GM08714 (cell line): ENCODE measurements around the gene SKIDA1.

Source experiments
- H3K4me3 ChIP-seq: fragments of 200-500 bp; sonication (Bioruptor generic); 2 replicates; pipeline ENCODE4 v1.5.1; 2014; ENCODE audit warnings: mild to moderate bottlenecking, low read length, inconsistent platforms
- ZNF274 ChIP-seq: IDR thresholded peaks from 2 replicates; pipeline ENCODE4 v1.6.1; 2012; ENCODE audit warnings: mild to moderate bottlenecking, low read depth, low read length

The SKIDA1 gene

DNA sequence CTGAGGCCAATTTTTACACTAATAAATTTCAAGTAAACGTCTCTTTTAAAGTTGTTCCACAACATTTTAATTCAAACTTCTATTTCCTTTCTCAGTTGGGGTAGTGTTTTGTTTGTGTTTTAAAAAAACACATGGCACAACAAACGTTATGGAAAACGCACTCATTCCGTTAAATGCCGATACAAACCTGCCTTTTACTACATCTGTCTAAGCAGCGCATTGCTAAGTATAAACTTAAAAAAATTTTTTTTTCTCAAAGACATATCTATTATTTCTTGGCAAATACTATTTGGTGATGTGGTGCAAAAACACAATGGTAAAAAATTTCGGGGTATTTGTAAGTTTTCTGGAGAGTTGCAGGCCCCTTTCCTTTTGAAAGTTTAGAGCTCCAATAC is 1.4 kb downstream of the SKIDA1 start:
- TF ChIP-seq ZNF274, result no peak
- H3K4me3 ChIP-seq, result no peak overlapping the region

DNA sequence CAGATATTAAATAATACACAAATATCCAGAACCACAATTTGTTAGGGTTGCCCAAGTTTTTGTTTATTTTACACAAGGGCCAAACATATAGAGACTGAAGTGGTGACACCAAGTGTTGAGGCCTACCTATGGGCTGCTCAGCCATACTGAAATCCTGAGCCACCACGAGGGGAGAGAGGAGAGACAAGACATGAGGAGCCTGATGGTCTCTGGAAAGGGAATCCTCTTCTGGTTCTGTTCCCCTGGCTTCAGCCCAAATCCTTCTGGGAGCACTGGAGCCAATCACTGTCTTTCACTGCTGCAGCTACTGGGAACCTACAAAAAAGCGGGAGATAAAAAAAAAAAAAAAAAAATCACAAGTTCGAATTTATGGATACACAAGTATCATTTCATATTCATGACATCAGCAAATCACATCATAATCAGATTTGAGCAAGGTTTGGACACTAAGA is 1.9 kb downstream of the SKIDA1 start:
- H3K4me3 ChIP-seq, result no peak overlapping the region
- no peak for TF ChIP-seq ZNF274

DNA sequence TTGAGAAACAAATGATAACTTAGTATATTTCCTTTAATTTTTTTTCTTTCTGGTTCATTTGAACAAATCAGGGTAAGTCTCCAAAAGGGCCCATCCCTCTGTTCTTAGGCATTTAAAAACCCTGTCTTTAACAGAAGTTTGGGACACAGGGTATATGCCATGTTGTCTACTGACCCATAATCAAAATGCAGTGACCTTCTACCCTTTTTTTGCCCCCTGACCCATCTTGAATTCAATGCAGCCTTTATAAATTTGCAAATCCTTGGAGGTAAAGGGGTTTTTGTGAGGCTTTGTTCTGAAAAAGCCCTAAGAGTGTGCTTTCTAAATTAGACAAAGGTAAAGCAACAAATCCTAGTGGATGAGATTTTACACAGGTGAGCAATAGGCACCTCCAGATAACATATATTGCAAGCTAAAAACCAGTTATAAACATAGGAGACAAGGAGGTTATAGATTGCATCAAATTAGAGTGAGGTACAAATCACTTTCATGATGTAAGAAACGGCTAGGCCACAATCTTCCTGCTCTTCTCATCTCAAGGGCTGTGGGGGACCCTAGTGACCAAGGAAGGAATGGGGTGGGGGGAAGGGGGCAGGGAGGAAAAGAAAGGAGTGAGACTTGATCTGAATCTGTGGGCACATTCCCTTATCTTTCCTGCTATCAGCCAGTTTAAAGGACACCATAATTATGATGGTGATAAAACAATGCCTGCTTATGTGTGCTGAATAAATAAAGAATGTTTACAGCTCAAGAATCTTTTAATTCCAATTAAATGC is 2.7 kb downstream of the SKIDA1 start:
- no peak for TF ChIP-seq ZNF274
- H3K4me3 ChIP-seq, result no peak overlapping the region

DNA sequence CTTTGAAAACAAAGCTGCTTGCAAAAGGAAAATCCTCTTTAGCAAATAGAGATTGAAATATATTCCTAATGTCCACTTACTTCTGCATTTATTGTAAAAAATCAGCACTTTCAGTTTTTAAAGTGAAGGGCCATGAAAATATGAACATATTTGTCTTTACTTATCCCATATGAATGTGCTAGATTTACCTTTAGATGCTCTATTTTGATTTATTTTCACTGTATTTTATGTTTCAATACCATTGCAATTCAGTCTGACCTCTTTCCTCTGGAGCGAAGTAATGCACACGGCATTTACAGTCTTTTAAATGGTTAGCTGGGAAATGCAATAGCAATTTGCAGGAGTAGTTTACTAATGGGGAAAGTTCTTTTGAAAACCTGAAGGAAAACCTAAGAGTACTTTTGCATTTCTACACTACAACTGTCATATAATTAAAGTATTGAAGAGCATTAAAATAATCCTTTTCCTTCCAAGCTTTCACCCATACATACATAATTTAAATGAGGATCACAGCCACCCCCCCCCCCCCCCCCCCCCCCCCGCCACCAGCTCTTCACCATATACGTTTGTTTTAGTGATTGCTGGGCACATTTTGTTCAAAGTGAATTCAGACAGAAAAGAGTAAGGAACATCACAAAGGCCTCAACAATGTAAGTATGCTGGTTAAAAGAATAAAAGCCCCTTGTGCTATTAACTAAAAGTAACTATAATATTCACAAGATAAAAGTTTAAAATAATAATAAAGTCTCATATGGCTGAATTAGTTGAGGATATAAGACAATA is 3.5 kb downstream of the SKIDA1 start:
- H3K4me3 ChIP-seq, result no peak overlapping the region

DNA sequence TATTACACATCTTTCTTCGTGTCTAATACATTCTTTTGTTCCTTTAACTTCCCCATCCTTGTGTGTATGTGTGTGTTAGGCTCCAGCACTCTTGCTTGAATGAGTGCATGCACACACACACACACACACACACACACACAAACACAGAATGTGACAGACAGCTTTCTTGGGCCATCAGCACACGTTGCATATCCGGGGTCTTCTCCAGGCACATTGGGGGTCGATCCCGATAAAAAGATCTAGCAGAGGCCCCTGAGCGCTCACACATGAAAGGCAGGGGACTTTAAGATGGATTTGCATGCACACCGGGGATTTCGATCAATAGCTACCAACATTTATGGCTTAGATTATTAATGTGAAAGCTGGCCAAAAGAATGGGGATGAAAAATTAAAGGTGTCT is 4.5 kb downstream of the SKIDA1 start:
- no peak overlapping the region for H3K4me3 ChIP-seq
- TF ChIP-seq ZNF274, result no peak

More for the DNA sequence above, 3.5 kb downstream of the SKIDA1 start:
- no peak for TF ChIP-seq ZNF274

DNA sequence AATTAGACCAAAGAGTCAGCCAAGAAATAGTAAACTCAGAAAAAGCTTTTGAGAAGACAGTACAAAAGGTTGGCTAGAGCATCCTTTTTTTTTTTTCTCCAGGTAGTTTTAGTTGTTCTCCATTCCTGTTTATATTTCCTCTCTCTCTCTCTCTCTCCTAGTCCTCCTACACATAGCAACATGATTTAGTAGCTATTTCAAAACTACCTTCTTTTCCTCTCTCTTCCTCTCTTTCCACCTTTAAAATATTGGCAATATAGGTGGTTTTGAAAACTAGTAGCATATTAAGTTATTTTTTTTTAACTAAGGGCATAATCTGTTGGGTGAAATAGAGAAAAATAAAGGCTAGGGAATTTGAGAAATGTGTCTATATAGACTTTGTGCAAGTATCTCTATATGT is 5.0 kb downstream of the SKIDA1 start:
- TF ChIP-seq ZNF274, result no peak

DNA sequence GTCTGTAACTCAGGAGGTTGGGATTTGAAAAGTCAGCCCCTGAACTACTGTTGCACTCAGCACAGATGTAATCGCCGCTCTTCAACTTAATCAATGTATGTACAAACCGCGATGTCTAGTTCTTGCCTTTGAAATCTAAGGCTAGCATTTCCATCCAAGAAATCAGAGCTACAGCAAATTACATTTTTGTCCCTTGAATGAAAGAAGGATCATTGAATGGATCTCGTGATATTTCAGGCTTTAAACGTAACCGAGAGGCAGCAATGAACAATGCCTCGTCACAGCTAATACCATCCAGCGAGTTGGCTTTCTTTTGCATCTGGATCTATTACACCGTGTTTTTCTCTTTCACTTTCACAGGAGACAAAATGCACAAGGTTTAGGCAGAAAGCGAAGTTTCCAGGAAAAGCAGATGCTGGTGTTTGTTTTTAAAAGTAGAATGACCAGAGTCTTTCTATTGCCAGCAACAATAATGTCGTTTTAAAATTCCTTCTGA is 5.5 kb downstream of the SKIDA1 start:
- TF ChIP-seq ZNF274, result no peak
- H3K4me3 ChIP-seq, result peak overlapping the region; percentile 59

More for the DNA sequence above, 5.0 kb downstream of the SKIDA1 start:
- H3K4me3 ChIP-seq, result no peak overlapping the region; the same call in 1 of the 2 replicates

DNA sequence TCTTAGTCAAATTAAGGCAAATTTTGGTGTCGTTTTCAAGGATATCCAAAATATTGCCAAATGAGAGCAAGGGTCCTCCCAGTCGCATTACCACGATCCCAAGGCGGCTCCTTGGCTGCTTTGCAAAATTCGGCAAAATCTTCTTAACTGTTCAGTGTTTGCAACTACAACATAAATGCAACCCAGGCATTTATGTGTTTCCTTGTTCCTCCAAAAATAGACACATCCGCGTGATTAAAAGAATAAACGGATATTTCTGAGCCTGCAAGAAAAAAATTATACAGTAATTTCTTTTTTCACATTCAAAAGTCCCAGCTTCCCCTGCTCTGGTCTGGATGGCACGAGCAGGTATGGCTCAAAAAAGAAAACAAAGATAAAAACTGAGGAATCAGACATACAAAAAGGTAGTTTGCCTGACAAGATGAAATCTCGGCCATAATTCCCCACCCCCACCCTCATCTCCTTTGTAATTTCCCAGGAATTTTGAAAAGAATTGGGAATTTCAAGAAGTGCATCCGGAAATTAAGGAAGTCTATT is 6.0 kb downstream of the SKIDA1 start:
- peak overlapping the region; percentile 59 for H3K4me3 ChIP-seq
- no peak for TF ChIP-seq ZNF274

DNA sequence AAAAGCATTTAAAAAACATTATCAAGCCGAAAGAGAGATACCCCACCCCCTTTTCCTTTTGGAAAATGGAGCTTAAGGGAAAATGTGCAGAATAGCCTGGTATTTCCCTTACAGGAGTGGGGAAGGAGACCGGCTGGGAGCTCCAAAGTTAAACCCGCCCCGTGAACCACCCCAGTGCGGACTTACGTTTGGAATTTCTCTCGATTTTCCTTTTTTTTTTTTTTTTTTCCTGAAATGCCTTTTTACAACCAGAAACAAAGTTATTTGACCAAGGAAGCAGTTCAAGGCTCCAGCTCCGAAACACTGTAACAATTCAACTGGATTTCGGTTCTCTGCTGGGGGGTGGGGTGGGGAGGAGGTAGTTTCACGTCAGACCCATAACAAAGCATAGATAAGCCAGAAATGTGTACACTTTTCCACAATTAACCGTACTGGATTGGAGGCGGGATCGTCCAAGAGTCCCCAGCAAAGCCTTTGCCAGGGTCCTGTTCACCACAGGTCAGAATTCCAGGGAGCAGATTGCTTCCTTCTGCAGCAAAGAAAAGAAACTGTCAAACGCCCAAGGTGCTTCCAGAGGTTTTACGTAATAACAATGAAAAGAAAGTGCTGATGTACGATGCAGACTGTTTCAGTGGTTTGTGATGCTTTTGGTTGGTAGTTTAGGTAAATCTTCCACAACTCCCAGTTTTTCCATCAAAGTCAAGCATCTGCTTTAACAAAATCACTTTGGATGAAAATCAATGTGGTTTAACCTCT is 6.7 kb downstream of the SKIDA1 start:
- H3K4me3 ChIP-seq, result peak overlapping the region; percentile 59
- TF ChIP-seq ZNF274, result no peak

DNA sequence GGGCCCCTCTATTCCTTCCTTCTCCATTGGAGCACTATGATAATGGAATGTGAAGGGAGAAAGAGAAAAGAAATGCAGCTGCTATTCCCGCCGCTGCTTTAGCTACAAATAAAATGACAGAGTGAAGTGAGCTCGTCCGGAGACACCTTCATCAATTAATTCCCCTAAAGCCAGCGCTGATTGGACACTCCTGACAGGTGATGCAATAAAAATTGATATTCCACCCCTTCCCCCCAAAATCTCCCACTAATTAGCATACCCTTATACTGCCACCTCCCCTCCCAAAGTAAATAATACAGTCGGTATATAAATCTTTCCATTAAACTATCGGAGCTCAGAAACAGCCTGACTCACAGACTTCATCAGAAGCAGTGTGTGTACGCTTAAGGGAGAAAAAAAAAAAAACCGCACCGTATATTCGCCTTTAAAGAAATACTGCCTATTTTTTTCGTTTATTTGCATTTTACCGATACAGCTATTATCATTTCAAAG is 7.3 kb downstream of the SKIDA1 start:
- TF ChIP-seq ZNF274, result no peak

DNA sequence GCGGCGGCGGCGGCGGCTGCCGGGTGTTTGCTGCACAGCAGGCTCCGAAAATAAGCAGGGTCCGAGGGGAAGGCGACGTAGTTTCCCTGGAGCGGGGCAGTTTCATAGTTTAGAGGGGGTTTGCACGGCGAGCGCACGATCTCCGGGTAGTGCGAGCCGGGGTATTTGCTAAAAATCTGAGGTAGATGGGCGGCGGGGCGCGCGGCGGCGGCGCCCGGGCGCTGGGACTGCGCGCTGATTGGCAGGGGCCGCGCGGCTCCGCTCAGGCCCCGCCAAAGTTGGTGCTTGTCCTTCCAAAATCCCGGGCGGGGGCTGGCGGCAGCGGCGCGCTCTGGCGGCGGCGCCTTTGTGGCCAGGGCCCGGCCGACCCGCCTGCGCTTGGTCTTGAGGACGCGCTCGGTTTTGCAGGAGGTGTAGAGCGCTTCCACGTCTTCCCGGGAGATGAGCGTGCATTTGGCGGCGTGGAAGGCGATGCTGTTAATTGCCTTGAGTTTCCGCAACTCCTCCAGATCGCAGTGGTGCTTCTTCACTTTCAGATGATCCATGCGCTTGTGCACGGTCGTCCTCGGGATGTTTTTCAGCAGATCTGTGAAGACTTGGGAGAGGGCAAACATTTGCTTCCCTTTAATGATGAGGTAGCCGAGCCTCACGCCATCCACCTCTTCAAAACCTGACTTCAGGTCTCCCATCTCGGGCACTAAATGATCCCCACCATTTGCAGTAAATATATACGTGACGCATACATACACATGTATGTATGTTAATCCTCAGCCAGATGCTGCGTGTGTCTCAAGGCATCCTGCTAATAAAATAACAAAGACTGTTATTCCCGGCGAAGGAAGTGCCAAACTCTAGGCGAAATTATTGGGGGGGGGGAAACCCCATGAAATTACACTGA is 8.1 kb downstream of the SKIDA1 start:
- peak overlapping the region; percentile 59 for H3K4me3 ChIP-seq
- TF ChIP-seq ZNF274, result no peak

More for the DNA sequence above, 7.3 kb downstream of the SKIDA1 start:
- H3K4me3 ChIP-seq, result peak overlapping the region; percentile 59

DNA sequence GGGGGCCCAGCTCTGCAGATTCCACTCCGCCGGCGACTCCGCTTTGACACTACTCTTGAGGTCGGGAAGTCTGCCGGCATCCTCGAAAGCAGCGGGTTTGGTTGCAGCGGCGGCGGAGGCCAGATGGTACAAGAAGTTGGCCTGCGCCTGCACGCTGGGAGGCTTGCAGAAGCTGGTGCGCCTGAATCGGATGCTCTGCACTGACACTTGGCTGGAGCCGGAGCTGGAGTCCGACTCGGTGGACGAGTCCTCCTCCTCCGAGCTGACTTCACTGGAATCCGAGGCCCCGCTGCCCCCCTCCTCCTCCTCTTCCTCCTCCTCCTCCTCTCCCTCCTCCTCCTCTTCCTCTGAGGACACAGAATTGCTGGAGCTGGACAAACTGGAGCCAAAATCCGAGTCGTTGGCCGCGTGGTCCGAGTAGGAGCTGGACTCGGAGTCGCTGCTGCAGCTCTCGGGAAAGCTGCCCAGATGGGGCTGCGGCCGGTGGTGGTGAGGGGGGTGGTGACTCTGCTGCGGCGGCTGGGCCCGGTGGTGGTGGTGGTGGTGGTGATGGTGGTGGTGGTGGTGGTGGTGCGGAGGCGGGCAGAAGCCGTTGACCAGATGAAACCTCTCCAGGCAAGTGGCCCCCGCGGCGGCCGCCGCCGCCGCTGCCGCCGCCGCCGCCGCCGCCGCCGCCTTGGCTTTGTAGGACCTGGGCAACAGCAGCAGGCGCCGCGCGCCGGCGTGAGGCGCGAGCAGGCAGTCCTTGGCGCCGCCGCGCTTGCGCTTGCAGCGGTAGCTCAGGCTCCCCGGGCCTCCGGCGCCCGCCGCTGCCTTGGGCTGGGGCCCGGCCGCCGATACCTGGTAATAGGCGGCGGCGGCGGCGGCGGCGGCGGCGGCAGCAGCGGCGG is 9.0 kb downstream of the SKIDA1 start:
- no peak for TF ChIP-seq ZNF274
- H3K4me3 ChIP-seq, result peak overlapping the region; percentile 55
